T-helper 2 cell treated with Interferon-gamma antibody and Interleukin-4, amounts not matched to agents 5 μg/mL and 100 μg/mL, for 36 hours (primary cell): ENCODE results near the gene BABAM2.

Source experiments
- DNase-seq: peaks from one replicate; pipeline ENCODE4 v3.0.0; 2021; ENCODE audit warnings: low spot score
- H3K27ac Mint-ChIP-seq: one replicate; pipeline ENCODE4 v1.8.0; 2021; ENCODE audit warnings: mild to moderate bottlenecking, mixed read lengths
- H3K27me3 Mint-ChIP-seq: one replicate; pipeline ENCODE4 v1.8.0; 2021; ENCODE audit warnings: low read depth, mixed read lengths
- H3K36me3 Mint-ChIP-seq: one replicate; pipeline ENCODE4 v1.8.0; 2021; ENCODE audit warnings: low read depth, mixed read lengths
- H3K4me1 Mint-ChIP-seq: one replicate; pipeline ENCODE4 v1.8.0; 2021; ENCODE audit warnings: low read depth, mixed read lengths
- H3K4me3 Mint-ChIP-seq: one replicate; pipeline ENCODE4 v1.8.0; 2022; ENCODE audit warnings: mild to moderate bottlenecking, moderate library complexity, mixed read lengths
- H3K9me3 Mint-ChIP-seq: one replicate; pipeline ENCODE4 v1.8.0; 2021; ENCODE audit warnings: mixed read lengths

The BABAM2 gene

DNA sequence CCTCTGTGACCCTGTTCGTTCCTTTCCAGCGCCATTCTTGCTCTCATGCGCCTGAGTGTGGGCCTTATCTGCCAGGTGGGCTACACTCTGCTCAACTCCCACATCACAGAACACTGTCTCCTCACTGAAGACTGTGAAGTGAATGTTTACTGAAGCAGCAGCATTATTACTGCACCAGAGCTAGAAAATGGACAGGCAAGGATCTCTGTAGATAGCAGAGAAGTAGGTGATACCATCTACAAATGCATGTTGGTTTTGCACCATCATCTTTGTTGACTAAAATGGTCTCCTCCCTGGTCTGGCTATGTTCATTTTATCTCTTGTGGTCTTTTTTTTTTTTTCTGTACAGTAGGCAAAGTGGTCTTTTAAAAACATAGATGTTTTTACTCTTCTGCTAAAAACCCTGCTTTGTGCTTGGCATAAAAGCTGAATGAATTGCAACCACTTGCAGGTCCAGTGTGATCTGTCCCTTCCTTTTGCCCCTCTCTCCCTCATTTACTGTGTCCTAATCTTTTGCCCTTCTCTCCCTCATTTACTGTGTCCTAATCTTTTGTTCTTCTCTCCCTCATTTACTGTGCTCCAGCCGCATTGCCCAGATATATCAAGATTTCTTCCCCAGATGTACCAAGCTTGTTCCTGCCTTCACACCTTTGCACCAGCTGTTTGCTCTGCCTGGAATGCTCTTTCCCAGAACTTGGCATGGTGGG, 35.4 kb downstream of the BABAM2 start:
- H3K27ac Mint-ChIP-seq, result peak overlapping the region; percentile 49

DNA sequence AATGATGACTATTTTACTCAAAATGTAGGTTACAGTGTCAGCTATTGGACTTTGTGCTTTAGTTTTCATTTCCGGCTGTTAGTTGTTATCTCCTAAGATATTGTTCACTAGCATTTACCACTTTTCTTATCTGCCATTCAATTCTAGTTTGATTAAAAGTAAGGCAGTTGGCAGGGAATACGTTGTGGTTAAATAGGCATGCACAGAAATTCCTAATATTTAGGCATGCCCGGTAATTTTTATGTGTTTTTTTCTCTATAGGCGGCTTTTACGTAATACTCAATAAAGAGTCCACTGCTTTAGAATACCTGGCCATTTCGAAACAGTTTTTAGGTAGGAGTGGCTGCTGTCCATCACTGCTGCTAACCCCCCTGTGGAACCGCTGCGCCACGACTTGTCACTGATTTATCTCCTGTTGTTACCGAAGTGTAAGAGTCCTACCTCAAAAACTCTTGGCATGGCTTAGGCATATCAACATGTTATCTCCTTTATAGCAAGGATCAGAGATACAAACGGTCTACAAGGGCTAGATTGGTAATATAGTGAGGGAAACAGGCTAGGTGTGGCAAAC, 39.5 kb downstream of the BABAM2 start:
- no peaks in the 10 kb centered on the region for H3K9me3 Mint-ChIP-seq
- H3K4me1 Mint-ChIP-seq, result peaks cover 26% of the 10 kb centered on the region
- H3K27me3 Mint-ChIP-seq, result no peaks in the 10 kb centered on the region
- no peak overlapping the region for H3K4me3 Mint-ChIP-seq
- H3K27ac Mint-ChIP-seq, result no peak overlapping the region
- no peak for DNase-seq
- peaks cover 37% of the 10 kb centered on the region for H3K36me3 Mint-ChIP-seq

More for the DNA sequence above, 35.4 kb downstream of the BABAM2 start:
- Mint-ChIP-seq H3K27me3 (no peaks in the 10 kb centered on the region), H3K9me3 (no peaks in the 10 kb centered on the region), H3K4me3 (no peak overlapping the region), H3K4me1 (peaks cover 17% of the 10 kb centered on the region), H3K36me3 (peaks cover 25% of the 10 kb centered on the region)
- DNase-seq, result no peak

DNA sequence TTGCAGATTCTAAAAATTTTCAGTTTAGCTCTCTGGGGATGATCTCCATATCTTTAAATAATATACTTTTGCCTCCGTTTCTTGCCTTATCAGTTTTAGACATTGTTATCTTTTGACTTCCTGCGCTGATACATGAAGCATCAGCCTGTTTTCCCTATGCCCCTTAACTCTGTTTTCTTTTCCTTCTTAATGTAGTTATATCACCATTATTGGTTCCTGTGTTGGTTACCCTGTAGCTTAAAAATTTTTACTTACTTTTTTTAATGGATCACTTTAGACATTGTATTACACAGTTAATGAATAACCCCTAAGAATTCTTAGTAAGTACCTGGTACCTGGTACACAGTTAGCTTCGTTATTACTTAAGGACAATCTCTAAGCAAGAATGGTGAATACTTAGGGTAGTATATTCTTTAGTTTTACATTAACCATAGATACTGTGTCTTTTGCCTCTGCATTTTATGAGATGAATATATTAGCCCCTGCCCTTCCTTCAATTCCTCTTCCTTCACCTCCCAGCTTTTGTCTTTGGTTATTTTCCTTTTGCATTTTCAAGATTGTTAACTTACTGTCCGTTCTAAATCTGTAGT, 40.9 kb downstream of the BABAM2 start:
- no peak overlapping the region for H3K27ac Mint-ChIP-seq
- H3K36me3 Mint-ChIP-seq, result peaks cover 28% of the 10 kb centered on the region
- peaks cover 11% of the 10 kb centered on the region for H3K4me1 Mint-ChIP-seq
- H3K27me3 Mint-ChIP-seq, result no peaks in the 10 kb centered on the region
- H3K9me3 Mint-ChIP-seq, result no peaks in the 10 kb centered on the region
- no peak for DNase-seq
- H3K4me3 Mint-ChIP-seq, result no peak overlapping the region

DNA sequence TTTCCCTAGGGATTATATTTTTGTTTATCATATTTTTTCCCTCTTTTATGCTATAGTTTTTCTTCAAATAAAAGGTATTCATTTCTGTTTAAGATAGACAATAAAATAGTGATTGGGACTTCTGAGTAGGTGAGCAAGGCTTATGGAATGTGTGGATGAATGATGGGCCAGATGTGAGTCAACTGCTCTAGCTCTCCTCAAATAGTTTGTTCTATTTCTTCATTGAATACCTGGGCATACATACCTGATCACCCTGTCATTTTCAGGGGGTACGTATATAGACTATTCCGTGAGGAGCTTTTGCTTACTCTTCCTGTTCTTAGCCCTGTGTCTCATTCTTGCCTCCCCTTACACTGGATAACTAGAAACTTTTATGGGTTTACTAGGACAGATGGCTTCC, 41.9 kb downstream of the BABAM2 start:
- Mint-ChIP-seq H3K36me3 (peaks cover 28% of the 10 kb centered on the region), H3K27me3 (no peaks in the 10 kb centered on the region), H3K4me1 (peaks cover 15% of the 10 kb centered on the region), H3K9me3 (no peaks in the 10 kb centered on the region), H3K4me3 (no peak overlapping the region), H3K27ac (no peak overlapping the region)
- DNase-seq, result no peak

DNA sequence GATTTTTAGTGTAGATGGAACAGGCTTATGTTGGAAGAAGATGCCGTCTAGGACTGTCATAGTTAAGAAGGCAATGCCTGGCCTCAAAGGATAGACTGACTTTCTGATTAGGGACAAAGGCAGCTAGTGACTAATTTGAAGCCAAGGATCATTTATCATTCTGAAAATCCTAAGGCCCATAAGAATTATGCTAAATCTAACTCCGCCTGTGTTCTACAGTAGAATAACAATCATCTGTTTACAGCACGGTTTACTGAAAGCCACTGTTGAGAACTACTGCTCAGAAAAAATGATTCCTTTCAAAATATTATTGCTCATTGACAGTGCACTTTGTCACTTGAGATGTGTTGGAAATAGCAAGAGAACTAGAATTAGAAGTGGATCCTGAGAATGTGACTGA, 44.5 kb downstream of the BABAM2 start:
- no peak overlapping the region for H3K4me3 Mint-ChIP-seq
- no peak for DNase-seq
- peaks cover 22% of the 10 kb centered on the region for H3K4me1 Mint-ChIP-seq
- H3K27ac Mint-ChIP-seq, result no peak overlapping the region
- H3K27me3 Mint-ChIP-seq, result no peaks in the 10 kb centered on the region
- no peaks in the 10 kb centered on the region for H3K9me3 Mint-ChIP-seq
- H3K36me3 Mint-ChIP-seq, result peaks cover 29% of the 10 kb centered on the region

DNA sequence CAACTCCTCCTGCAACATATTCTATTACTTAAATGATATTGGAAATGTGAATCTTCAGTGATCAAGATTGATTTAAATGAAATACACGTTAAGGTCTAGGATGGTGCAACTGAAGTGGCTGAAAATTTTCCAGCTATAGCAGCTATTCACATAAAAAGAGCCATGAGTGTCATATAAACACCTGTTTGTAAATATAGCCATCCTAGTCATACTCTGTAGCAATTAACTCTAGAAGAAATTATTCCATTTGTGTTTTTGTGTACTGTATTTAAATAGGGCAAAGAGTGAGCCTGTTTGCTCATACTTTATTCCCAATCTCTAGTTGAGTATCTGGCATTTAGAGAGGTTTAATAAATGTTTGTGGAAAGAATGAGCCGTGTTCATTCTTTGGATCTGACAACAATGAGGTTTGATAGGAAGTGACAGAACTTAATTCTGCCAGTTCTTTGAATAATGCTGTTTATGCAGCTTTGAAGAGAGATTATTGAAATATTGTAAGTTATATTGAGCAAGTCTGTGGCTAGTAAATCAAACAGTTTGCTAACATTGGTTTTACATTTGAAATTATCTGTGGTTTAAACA, 49.7 kb downstream of the BABAM2 start:
- Mint-ChIP-seq H3K27ac (no peak overlapping the region), H3K9me3 (no peaks in the 10 kb centered on the region), H3K4me1 (peaks cover 18% of the 10 kb centered on the region), H3K36me3 (peaks cover 22% of the 10 kb centered on the region), H3K27me3 (no peaks in the 10 kb centered on the region), H3K4me3 (no peak overlapping the region)
- DNase-seq, result no peak

DNA sequence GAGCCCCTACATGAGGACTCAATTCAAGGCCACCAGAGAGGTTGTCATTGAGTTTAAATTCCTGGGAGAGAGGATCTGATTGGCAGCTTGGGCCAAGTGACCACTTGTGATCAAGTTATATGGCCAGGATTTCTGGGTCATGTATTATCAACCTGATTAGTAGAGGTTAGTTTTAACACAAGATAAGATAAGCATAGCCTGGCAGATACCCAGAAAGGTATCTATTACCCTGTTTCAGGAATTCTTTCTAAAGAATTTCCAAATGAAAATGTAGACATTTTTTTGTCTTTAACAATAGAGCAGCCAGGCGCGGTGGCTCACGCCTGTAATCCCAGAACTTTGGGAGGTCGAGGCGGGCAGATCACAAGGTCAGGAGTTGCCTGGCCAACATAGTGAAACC, 50.5 kb downstream of the BABAM2 start:
- H3K4me1 Mint-ChIP-seq, result peaks cover 18% of the 10 kb centered on the region
- no peak overlapping the region for H3K27ac Mint-ChIP-seq
- peaks cover 22% of the 10 kb centered on the region for H3K36me3 Mint-ChIP-seq
- no peak overlapping the region for H3K4me3 Mint-ChIP-seq
- H3K27me3 Mint-ChIP-seq, result no peaks in the 10 kb centered on the region
- no peaks in the 10 kb centered on the region for H3K9me3 Mint-ChIP-seq
- DNase-seq, result no peak

DNA sequence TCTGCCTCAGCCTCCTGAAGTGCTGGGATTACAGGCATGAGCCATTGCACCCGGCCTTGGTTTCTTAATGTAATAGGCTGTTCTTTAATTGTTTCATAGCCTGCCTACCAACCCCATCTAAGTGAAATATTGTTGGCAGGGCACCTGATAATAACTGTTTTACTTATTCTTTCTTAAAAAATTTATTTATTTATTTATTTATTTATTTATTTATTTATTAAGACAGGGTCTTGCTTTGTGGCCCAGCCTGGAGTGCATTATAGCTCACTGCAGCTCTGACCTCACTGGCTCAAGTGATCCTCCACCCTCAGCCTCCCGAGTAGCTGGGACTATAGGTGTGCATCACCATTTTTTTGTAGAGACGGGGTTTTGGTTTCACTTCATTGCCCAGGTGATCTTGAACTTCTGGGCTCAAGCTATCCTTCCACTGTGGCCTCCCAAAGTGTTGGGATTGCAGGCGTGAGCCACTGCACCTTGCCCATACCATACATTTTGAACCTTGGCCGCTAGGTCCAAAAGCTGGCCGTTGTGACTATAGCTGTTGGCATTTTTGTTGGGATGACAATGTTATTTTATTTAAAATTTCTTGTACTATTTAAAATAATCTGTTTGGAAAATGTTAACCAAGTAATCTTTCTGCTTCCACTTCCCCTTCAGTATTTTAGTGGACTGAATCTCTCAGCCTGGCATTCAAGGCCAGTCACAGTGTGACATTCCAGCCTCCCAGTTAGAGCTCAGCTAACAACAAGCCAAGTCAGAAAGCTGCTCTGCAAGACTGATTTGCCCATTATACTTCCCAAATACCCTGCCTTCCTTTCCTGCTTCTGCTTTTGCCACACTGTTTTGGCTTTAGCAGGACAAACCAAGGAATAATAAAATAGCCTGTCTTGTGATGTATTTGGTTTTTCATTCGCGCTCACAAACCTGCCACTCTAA, 52.4 kb downstream of the BABAM2 start:
- no peaks in the 10 kb centered on the region for H3K9me3 Mint-ChIP-seq
- peaks cover 18% of the 10 kb centered on the region for H3K4me1 Mint-ChIP-seq
- no peak for DNase-seq
- no peak overlapping the region for H3K27ac Mint-ChIP-seq
- no peak overlapping the region for H3K4me3 Mint-ChIP-seq
- H3K36me3 Mint-ChIP-seq, result peaks cover 15% of the 10 kb centered on the region
- H3K27me3 Mint-ChIP-seq, result no peaks in the 10 kb centered on the region

DNA sequence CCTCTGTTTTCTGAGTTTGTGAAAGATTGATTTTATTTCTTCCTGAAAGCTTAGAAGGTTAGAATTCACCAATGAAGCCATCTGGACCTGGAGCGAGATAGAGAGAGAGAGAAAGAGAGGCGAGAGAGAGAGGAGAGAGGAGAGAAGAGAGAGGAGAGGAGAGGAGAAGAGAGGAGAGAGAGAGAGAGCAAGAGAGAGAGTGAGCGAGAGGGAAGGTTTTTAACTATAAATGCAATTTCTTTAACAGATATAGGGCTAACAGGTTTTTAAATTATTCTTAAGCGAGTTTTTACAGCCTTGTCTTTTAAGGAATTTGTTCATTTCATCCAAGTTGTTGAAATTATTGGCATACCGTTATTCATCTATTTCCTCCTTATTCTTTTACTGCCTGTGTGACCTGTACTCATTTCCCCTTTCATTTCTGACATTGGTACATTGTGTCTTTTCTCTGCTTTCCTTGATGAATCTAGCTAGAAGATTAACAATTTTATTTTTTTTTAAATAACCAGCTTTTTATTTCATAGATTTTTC, 56.1 kb downstream of the BABAM2 start:
- Mint-ChIP-seq H3K27me3 (no peaks in the 10 kb centered on the region), H3K4me1 (peaks cover 33% of the 10 kb centered on the region), H3K4me3 (peak overlapping the region; percentile 38), H3K27ac (no peak overlapping the region), H3K36me3 (peaks cover 25% of the 10 kb centered on the region), H3K9me3 (peaks cover 9% of the 10 kb centered on the region)
- DNase-seq, result no peak

DNA sequence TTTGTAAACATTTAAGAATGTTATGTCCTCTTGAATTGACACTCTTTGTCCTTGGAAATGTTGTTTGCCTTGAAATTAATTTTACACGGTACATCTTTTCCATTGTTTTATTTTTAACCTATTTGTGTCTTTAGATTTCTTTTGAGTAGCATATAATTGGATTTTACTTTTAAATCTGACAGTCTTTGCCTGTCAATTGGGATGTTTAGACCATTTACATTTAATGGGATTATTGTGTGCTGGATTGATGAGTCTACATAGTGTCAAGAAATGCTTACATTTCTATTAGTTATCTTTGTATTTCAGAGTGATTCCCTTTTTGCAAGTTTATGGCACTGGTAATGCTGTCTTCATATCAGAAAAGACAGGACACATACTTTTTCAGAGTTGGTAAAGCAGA, 61.5 kb downstream of the BABAM2 start:
- Mint-ChIP-seq H3K27ac (no peak overlapping the region), H3K4me1 (peaks cover 63% of the 10 kb centered on the region), H3K27me3 (no peaks in the 10 kb centered on the region), H3K4me3 (no peak overlapping the region), H3K36me3 (peaks cover 35% of the 10 kb centered on the region), H3K9me3 (peaks cover 22% of the 10 kb centered on the region)
- no peak for DNase-seq

DNA sequence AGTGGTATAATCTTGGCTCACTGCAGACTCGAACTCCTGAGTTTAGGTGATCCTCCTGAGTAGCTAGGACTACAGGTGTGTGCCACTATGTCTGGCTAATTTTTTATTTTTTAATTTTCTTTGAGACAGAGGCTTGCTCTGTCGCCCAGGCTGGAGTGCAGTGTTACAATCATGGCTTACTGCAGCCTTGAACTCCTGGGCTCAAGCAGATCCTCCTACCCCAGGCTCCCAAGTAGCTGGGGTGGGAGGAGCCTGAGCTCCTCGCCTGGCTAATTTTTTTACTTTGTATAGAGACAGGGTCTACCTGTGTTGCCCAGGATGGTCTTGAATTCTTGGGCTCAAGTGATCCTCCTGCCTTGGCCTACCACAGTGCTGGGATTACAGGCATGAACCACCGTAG, 62.5 kb downstream of the BABAM2 start:
- DNase-seq, result no peak
- H3K27ac Mint-ChIP-seq, result no peak overlapping the region
- H3K4me3 Mint-ChIP-seq, result no peak overlapping the region
- H3K27me3 Mint-ChIP-seq, result no peaks in the 10 kb centered on the region
- peaks cover 70% of the 10 kb centered on the region for H3K4me1 Mint-ChIP-seq
- H3K36me3 Mint-ChIP-seq, result peaks cover 44% of the 10 kb centered on the region
- peaks cover 22% of the 10 kb centered on the region for H3K9me3 Mint-ChIP-seq

DNA sequence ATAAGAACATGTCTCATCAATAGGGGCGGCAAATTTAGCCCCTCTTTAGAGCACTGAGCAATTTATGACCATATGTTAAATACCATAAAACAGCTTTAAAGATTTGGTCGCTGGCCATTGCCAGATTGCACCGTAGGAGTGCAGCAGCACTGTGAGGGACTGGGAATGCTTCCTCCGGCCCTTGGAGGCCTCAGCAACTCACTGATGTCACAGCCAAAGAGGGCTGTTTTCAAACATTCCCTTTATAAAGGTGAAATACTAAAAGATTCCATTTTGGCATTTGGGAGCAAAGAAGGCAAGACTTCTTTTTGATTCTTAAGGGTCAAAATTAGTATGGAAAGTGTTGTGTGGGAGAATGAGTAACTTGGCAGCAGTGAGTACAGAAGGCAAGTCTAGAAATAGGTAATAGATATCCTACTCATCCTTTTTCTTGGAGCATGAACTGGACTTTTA, 63.7 kb downstream of the BABAM2 start:
- Mint-ChIP-seq H3K4me1 (peaks cover 72% of the 10 kb centered on the region), H3K9me3 (peaks cover 22% of the 10 kb centered on the region), H3K4me3 (peak overlapping the region; percentile 32), H3K36me3 (peaks cover 40% of the 10 kb centered on the region), H3K27ac (peak overlapping the region; percentile 43), H3K27me3 (no peaks in the 10 kb centered on the region)
- no peak for DNase-seq

DNA sequence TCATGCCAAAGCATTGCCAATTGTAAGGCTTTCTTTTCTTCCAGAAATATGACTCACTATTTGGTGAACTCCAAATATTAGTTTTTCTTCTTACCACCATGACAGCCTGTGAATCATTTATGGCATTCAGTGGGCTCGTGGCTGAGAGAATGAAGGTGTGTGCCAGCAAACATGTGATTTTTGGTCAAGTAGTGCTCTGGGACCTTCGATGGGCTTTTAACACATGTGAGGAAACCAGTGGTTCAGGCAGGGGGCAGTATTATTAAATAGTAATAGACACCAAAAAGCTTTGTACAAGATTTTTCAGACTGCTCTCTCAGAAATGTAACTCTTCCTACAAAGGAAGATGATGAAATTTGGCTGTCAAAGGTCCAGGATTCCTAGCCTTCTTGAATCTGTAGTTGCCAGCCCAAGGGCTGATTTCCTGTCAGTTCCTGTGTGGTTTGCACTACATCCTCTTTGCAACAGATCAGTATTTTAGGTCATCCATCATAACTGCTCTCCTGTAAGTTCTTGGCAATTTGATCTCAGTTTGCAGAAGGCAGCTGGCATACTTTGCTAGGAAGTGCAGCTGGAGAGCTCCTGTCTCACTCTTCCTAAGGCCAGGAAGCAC, 64.3 kb downstream of the BABAM2 start:
- H3K4me3 Mint-ChIP-seq, result peak overlapping the region; percentile 70
- peak; percentile 64 for DNase-seq
- no peaks in the 10 kb centered on the region for H3K27me3 Mint-ChIP-seq
- peaks cover 76% of the 10 kb centered on the region for H3K4me1 Mint-ChIP-seq
- peak overlapping the region; percentile 83 for H3K27ac Mint-ChIP-seq
- H3K36me3 Mint-ChIP-seq, result peaks cover 38% of the 10 kb centered on the region
- peaks cover 22% of the 10 kb centered on the region for H3K9me3 Mint-ChIP-seq
